ENCODE measurements around the gene SCRN3. TPM values are rescaled to one million over a fixed set of nuclear protein-coding genes. Genes with fewer than 3 reads are reported as not detected.

SCRN3 gene
- polyA plus RNA-seq, 3 donors: 6.5 to 11.2 (median 7.2) TPM

- Mint-ChIP-seq H3K9me3 (no peaks in the 10 kb centered on the region), H3K4me1 (peaks cover 8% of the 10 kb centered on the region), H3K27me3 (ENCODE audit: low read depth in 3 of 3) (peaks cover 0 to 2% (median 0%) of the 10 kb centered on the region in 3 donors), H3K36me3 (peaks cover 35 to 48% of the 10 kb centered on the region in 2 donors), H3K4me3 (no peak overlapping the region), H3K27ac (no peak overlapping the region)
- H3K4me1 ChIP-seq (ENCODE audit: control insufficient read depth in 1 of 2, insufficient read depth in 2 of 2, low read length in 2 of 2): peaks cover 0 to 3% of the 10 kb centered on the region in 2 donors
- H2AFZ ChIP-seq (ENCODE audit: insufficient read depth, low read depth, low read length, poor library complexity, severe bottlenecking): no peak overlapping the region
- WGBS (ENCODE audit: insufficient coverage): 86% methylated on average over 2 of the region's 3 CpGs
- H4K20me1 ChIP-seq (ENCODE audit: insufficient read depth, low read length): no peaks in the 10 kb centered on the region
- H3K9ac ChIP-seq (ENCODE audit: insufficient read depth, low read length, poor library complexity, severe bottlenecking): no peak overlapping the region
- no peak overlapping the region for H3K4me3 ChIP-seq (replicated peaks in 1 of 3; ENCODE audit: low read depth in 2 of 3, low read length in 3 of 3)
- no peaks in the 10 kb centered on the region for H3K27me3 ChIP-seq (ENCODE audit: control insufficient read depth in 2 of 2, insufficient read depth in 2 of 2, low read length in 2 of 2)
- TF ChIP-seq, protein P1, sequence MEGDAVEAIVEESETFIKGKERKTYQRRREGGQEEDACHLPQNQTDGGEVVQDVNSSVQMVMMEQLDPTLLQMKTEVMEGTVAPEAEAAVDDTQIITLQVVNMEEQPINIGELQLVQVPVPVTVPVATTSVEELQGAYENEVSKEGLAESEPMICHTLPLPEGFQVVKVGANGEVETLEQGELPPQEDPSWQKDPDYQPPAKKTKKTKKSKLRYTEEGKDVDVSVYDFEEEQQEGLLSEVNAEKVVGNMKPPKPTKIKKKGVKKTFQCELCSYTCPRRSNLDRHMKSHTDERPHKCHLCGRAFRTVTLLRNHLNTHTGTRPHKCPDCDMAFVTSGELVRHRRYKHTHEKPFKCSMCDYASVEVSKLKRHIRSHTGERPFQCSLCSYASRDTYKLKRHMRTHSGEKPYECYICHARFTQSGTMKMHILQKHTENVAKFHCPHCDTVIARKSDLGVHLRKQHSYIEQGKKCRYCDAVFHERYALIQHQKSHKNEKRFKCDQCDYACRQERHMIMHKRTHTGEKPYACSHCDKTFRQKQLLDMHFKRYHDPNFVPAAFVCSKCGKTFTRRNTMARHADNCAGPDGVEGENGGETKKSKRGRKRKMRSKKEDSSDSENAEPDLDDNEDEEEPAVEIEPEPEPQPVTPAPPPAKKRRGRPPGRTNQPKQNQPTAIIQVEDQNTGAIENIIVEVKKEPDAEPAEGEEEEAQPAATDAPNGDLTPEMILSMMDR (IDR thresholded peaks at IDR 0.05): no peak
- H3K9me3 ChIP-seq (replicated peaks in 1 of 2; ENCODE audit: control insufficient read depth in 1 of 2, insufficient read depth in 1 of 2, low read length in 2 of 2): no peaks in the 10 kb centered on the region
- intact Hi-C loops (cut with micrococcal nuclease): no loop called here
- no peak overlapping the region for H3K4me2 ChIP-seq (replicated peaks; ENCODE audit: extremely low read depth, low read length, poor library complexity, severe bottlenecking)
- H3K36me3 ChIP-seq (replicated peaks in 1 of 2; ENCODE audit: control insufficient read depth in 1 of 2, insufficient read depth in 2 of 2, low read length in 2 of 2): peaks cover 13 to 28% of the 10 kb centered on the region in 2 donors
- no peaks in the 10 kb centered on the region for H3K79me2 ChIP-seq (ENCODE audit: insufficient read depth, low read length)
- DNase-seq: no peak
- no peak overlapping the region for H3K27ac ChIP-seq (ENCODE audit: low read depth in 1 of 2, low read length in 2 of 2)
Measured at GRCh38 chr2:174442546-174443510, 47.3 kb downstream of the SCRN3 start.

DNA sequence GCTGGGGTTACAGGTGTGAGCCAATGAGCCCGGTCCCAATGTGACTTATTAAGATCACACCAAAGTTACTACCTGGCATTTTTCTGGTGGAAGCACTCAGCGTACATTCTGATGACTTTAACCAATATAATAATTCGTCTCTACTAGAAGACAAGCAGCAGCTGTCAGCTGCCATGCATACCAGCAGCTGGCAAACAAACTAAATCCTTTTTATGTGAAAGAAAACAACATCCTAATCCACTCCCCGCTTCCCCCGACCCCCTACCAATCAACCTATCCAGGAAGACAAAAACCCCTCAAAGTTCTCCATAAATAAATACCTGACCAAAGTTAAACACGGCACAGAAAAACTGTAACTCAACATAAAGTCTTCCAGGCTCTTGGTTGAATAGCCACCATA lies 49.2 kb downstream of the SCRN3 start:
- Histone ChIP-seq H3K36me3 (replicated peaks in 1 of 2; ENCODE audit: control insufficient read depth in 1 of 2, insufficient read depth in 2 of 2, low read length in 2 of 2) (peaks cover 13 to 28% of the 10 kb centered on the region in 2 donors), H2AFZ (ENCODE audit: insufficient read depth, low read depth, low read length, poor library complexity, severe bottlenecking) (no peak overlapping the region), H4K20me1 (ENCODE audit: insufficient read depth, low read length) (no peaks in the 10 kb centered on the region), H3K79me2 (ENCODE audit: insufficient read depth, low read length) (no peaks in the 10 kb centered on the region), H3K9ac (ENCODE audit: insufficient read depth, low read length, poor library complexity, severe bottlenecking) (no peak overlapping the region), H3K4me2 (replicated peaks; ENCODE audit: extremely low read depth, low read length, poor library complexity, severe bottlenecking) (no peak overlapping the region), H3K27me3 (ENCODE audit: control insufficient read depth in 2 of 2, insufficient read depth in 2 of 2, low read length in 2 of 2) (no peaks in the 10 kb centered on the region), H3K4me3 (replicated peaks in 1 of 3; ENCODE audit: low read depth in 2 of 3, low read length in 3 of 3) (no peak overlapping the region), H3K4me1 (ENCODE audit: control insufficient read depth in 1 of 2, insufficient read depth in 2 of 2, low read length in 2 of 2) (no peaks in the 10 kb centered on the region), H3K9me3 (replicated peaks in 1 of 2; ENCODE audit: control insufficient read depth in 1 of 2, insufficient read depth in 1 of 2, low read length in 2 of 2) (no peaks in the 10 kb centered on the region), H3K27ac (ENCODE audit: low read depth in 1 of 2, low read length in 2 of 2) (no peak overlapping the region)
- TF ChIP-seq, protein P1 (IDR thresholded peaks at IDR 0.05): no peak
- intact Hi-C loops (cut with micrococcal nuclease): no loop called here
- WGBS (ENCODE audit: insufficient coverage): 78% methylated on average over 3 of the region's 6 CpGs
- Mint-ChIP-seq H3K9me3 (peaks cover 0 to 1% (median 0%) of the 10 kb centered on the region in 7 donors), H3K4me1 (no peaks in the 10 kb centered on the region), H3K27me3 (ENCODE audit: low read depth in 3 of 3) (peaks cover 0 to 2% (median 0%) of the 10 kb centered on the region in 3 donors), H3K36me3 (peaks cover 43 to 59% of the 10 kb centered on the region in 2 donors), H3K27ac (no peak overlapping the region), H3K4me3 (no peak overlapping the region)
- no peak for DNase-seq

Measured in CD14-positive monocyte (primary cell).